Liver (tissue), 9 donors: ENCODE measurements around the gene POC1A. TPM values are rescaled to one million over a fixed set of nuclear protein-coding genes. Genes with fewer than 3 reads are reported as not detected.

Experiments
- DNase-seq: peaks from one replicate; pipeline ENCODE4 v3.0.0-alpha.2; 2017; ENCODE audit warnings: low spot score
- H3K27ac ChIP-seq, 2 donors: one replicate each; pipeline ENCODE4 v1.7.0; 2013; ENCODE audit warnings: inconsistent platforms in 2 of 2, low read length in 2 of 2, control low read depth in 1 of 2, low read depth in 1 of 2, mild to moderate bottlenecking in 1 of 2
- H3K27me3 ChIP-seq, 4 donors: one replicate each; pipeline versions ENCODE4 v1.6.1 to v1.7.0; 2013; ENCODE audit warnings: low read length in 3 of 4, inconsistent platforms in 1 of 4, mild to moderate bottlenecking in 1 of 4, moderate library complexity in 1 of 4; ENCODE audit not compliant: control insufficient read depth in 4 of 4, insufficient read depth in 4 of 4
- H3K36me3 ChIP-seq, 4 donors: one replicate each; pipeline versions ENCODE4 v1.6.1 to v1.7.0; 2013; ENCODE audit warnings: low read length in 3 of 4, mild to moderate bottlenecking in 3 of 4, low read depth in 1 of 4, moderate library complexity in 1 of 4; ENCODE audit not compliant: control insufficient read depth in 4 of 4, insufficient read depth in 3 of 4
- H3K4me1 ChIP-seq, 4 donors: one replicate each; pipeline versions ENCODE4 v1.6.1 to v1.7.0; 2013; ENCODE audit warnings: low read length in 3 of 4, mild to moderate bottlenecking in 3 of 4, moderate library complexity in 1 of 4; ENCODE audit not compliant: control insufficient read depth in 4 of 4, insufficient read depth in 4 of 4
- H3K4me3 ChIP-seq, 3 donors: one replicate each; pipeline versions ENCODE4 v1.6.1 to v1.7.0; 2013; ENCODE audit warnings: low read length in 3 of 3, control low read depth in 1 of 3, low read depth in 1 of 3, mild to moderate bottlenecking in 1 of 3
- H3K9ac ChIP-seq, 2 donors: one replicate each; pipeline ENCODE4 v1.7.0; 2013; ENCODE audit warnings: low read length in 2 of 2, mild to moderate bottlenecking in 2 of 2, moderate library complexity in 2 of 2, control low read depth in 1 of 2, low read depth in 1 of 2
- H3K9me3 ChIP-seq, 4 donors: one replicate each; pipeline versions ENCODE4 v1.6.1 to v1.7.0; 2013; ENCODE audit warnings: low read length in 3 of 4; ENCODE audit not compliant: control insufficient read depth in 4 of 4
- CTCF ChIP-seq: fragments of 150-350 bp; IDR thresholded peaks from 2 replicates; pipeline ENCODE4 v1.5.1; 2017; ENCODE audit warnings: improper control_type of control experiment, low read depth, low read length; ENCODE audit not compliant: missing input control
- EGR1 ChIP-seq, 2 donors: IDR thresholded peaks; 2 replicates each; pipeline ENCODE4 v1.6.1; 2016 to 2018; ENCODE audit warnings: antibody characterized with exemption in 2 of 2, low read depth in 2 of 2
- FOXA1 ChIP-seq: IDR thresholded peaks from 2 replicates; pipeline ENCODE4 v1.6.1; 2016; ENCODE audit warnings: antibody characterized with exemption
- FOXA2 ChIP-seq: IDR thresholded peaks from 2 replicates; pipeline ENCODE4 v1.6.1; 2016; ENCODE audit warnings: antibody characterized with exemption
- GABPA ChIP-seq, 2 donors: IDR thresholded peaks in 1 of 2; conservative IDR thresholded peaks in 1 of 2; 2 replicates each; pipeline ENCODE4 v1.6.1; 2016; ENCODE audit warnings: antibody characterized with exemption in 2 of 2, mild to moderate bottlenecking in 1 of 2, moderate library complexity in 1 of 2
- HNF4G ChIP-seq: IDR thresholded peaks from 2 replicates; pipeline ENCODE4 v1.6.1; 2016; ENCODE audit warnings: antibody characterized with exemption
- JUND ChIP-seq, 2 donors: IDR thresholded peaks; 2 replicates each; pipeline ENCODE4 v1.6.1; 2016; ENCODE audit warnings: antibody characterized with exemption in 2 of 2
- MAX ChIP-seq: IDR thresholded peaks from 2 replicates; pipeline ENCODE4 v1.6.1; 2016; ENCODE audit warnings: antibody characterized with exemption
- RAD21 ChIP-seq, 2 donors: IDR thresholded peaks; 2 replicates each; pipeline ENCODE4 v1.6.1; 2016; ENCODE audit warnings: antibody characterized with exemption in 2 of 2, mild to moderate bottlenecking in 2 of 2
- REST ChIP-seq: IDR thresholded peaks from 2 replicates; pipeline ENCODE4 v1.6.1; 2016; ENCODE audit warnings: antibody characterized with exemption, mild to moderate bottlenecking
- RXRA ChIP-seq, 2 donors: IDR thresholded peaks; 2 replicates each; pipeline ENCODE4 v1.6.1; 2017 to 2018; ENCODE audit warnings: antibody characterized with exemption in 2 of 2, mild to moderate bottlenecking in 1 of 2
- SP1 ChIP-seq: IDR thresholded peaks from 2 replicates; pipeline ENCODE4 v1.6.1; 2018; ENCODE audit warnings: antibody characterized with exemption, mild to moderate bottlenecking
- TAF1 ChIP-seq: conservative IDR thresholded peaks from 2 replicates; pipeline ENCODE4 v1.6.1; 2016; ENCODE audit warnings: antibody characterized with exemption, mild to moderate bottlenecking
- YY1 ChIP-seq: IDR thresholded peaks from 2 replicates; pipeline ENCODE4 v1.6.1; 2016; ENCODE audit warnings: antibody characterized with exemption, mild to moderate bottlenecking
- ZBTB33 ChIP-seq: IDR thresholded peaks from 2 replicates; pipeline ENCODE4 v1.6.1; 2016; ENCODE audit warnings: antibody characterized with exemption
- WGBS: extraction: QIAGEN DNeasy Blood & Tissue Kit; methylation state at CpG from one replicate; pipeline ENCODE4 v1.1.7; 2013; 5-methylcytosine and 5-hydroxymethylcytosine counted together
- polyA plus RNA-seq, 2 donors: library from polyadenylated mRNA; stranded (reverse) in 1 of 2; unstranded in 1 of 2; fragments of 200-250 nt in 1 of 2; fragments of >200 nt in 1 of 2; fragmentation: Nextera tagmentation in 1 of 2; extraction: Ambion mirVana in 1 of 2; gene quantifications; one replicate each; pipeline versions ENCODE4 v1.2.1 to v1.2.3, GENCODE V29; 2013 to 2015
- total RNA-seq, 2 donors: library from RNA; depleted of rRNA; stranded (reverse); fragments of >200 nt; gene quantifications; one replicate each; pipeline ENCODE4 v1.2.3, GENCODE V29; 2014
- donor health status: healthy.
- donor health status: healthy.
- donor health status: healthy.
- donor health status: healthy.
- donor health status: healthy.

POC1A gene
- total and polyA plus RNA-seq, 4 donors, result 1.4 to 12.7 (median 4.8) TPM

GRCh38 chr3:52077925-52078324 lies 76.3 kb downstream of the POC1A start:
- 83% methylated on average over 3 of the region's 3 CpGs for WGBS
- no peaks in the 10 kb centered on the region for H3K4me1 ChIP-seq
- no peak overlapping the region for H3K4me3 ChIP-seq
- H3K9ac ChIP-seq, result no peak overlapping the region
- H3K36me3 ChIP-seq, result peaks cover 0 to 2% (median 0%) of the 10 kb centered on the region in 4 donors
- DNase-seq, result no peak
- H3K27ac ChIP-seq, result no peak overlapping the region
- H3K27me3 ChIP-seq, result no peaks in the 10 kb centered on the region
- TF ChIP-seq RAD21 (IDR thresholded peaks at IDR 0.05), result no peak
- no peak for TF ChIP-seq TAF1
- no peaks in the 10 kb centered on the region for H3K9me3 ChIP-seq

GRCh38 chr3:52076896-52077780 lies 77.1 kb downstream of the POC1A start:
- no peak overlapping the region for H3K9ac ChIP-seq
- no peaks in the 10 kb centered on the region for H3K27me3 ChIP-seq
- no peak for DNase-seq
- no peaks in the 10 kb centered on the region for H3K4me1 ChIP-seq
- WGBS, result 88% methylated on average over 14 of the region's 14 CpGs
- no peaks in the 10 kb centered on the region for H3K9me3 ChIP-seq
- no peak overlapping the region for H3K27ac ChIP-seq
- H3K4me3 ChIP-seq, result no peak overlapping the region
- H3K36me3 ChIP-seq, result peaks cover 0 to 2% (median 0%) of the 10 kb centered on the region in 4 donors
- TF ChIP-seq SP1 (peak; percentile 16), MAX (no peak)

- H3K27me3 ChIP-seq, result no peaks in the 10 kb centered on the region
- H3K9ac ChIP-seq, result no peak overlapping the region
- WGBS, result 94% methylated on average over 7 of the region's 7 CpGs
- no peaks in the 10 kb centered on the region for H3K4me1 ChIP-seq
- H3K9me3 ChIP-seq, result no peaks in the 10 kb centered on the region
- H3K4me3 ChIP-seq, result no peak overlapping the region
- TF ChIP-seq ZBTB33 (no peak), EGR1 (IDR thresholded peaks at IDR 0.05; ENCODE audit: low read depth in 2 of 2) (no peak), REST (no peak), GABPA (IDR thresholded peaks at IDR 0.05 in 1 of 2, conservative IDR thresholded peaks at IDR 0.05 in 1 of 2) (no peak), JUND (IDR thresholded peaks at IDR 0.05) (no peak), RAD21 (IDR thresholded peaks at IDR 0.05) (no peak), MAX (no peak), HNF4G (no peak), RXRA (IDR thresholded peaks at IDR 0.05) (no peak), YY1 (no peak), FOXA1 (no peak), TAF1 (no peak), FOXA2 (no peak), CTCF (no peak), SP1 (no peak)
- DNase-seq, result no peak
- H3K36me3 ChIP-seq, result peaks cover 0 to 2% (median 0%) of the 10 kb centered on the region in 4 donors
- no peak overlapping the region for H3K27ac ChIP-seq
Observed at GRCh38 chr3:52073490-52073889, 80.7 kb downstream of the POC1A start.
